GM12878 (cell line): ENCODE data around the gene CNTNAP2. TPM values are rescaled to one million over a fixed set of nuclear protein-coding genes. Genes with fewer than 3 reads are reported as not detected.

Experiments used
- ATAC-seq: fragments of 200-7000 bp; cut with Tn5 transposase; 3 replicates; pipeline ENCODE4 v1.9.1; 2020; ENCODE audit warnings: mild to moderate bottlenecking, moderate library complexity
- BruUV-seq: library from RNA; stranded (reverse); fragments of 400-500 nt; replicated peaks from 2 replicates; lab custom pipeline; 2021; lab: Mats Ljungman, UMichigan
- CTCF ChIA-PET: fragments of 300-600 bp; sonication (Branson Sonifier 250); formaldehyde crosslinking; extraction: SDS; loops from one replicate; lab custom pipeline; 2021; ENCODE audit warnings: inconsistent platforms; lab: Yijun Ruan, JAX
- POLR2A ChIA-PET: fragments of 350-600 bp; formaldehyde crosslinking; extraction: SDS; loops from one replicate; lab custom pipeline; 2021; ENCODE audit warnings: inconsistent platforms; lab: Charles Lee
- RAD21 ChIA-PET: fragments of 300-600 bp; sonication (Branson Sonifier 250); formaldehyde crosslinking; loops from one replicate; lab custom pipeline; 2023; ENCODE audit warnings: antibody characterized with exemption; ENCODE audit not compliant: unreplicated experiment; lab: Charles Lee
- SMC1A ChIA-PET: fragments of 300-600 bp; sonication (Branson Sonifier 250); formaldehyde crosslinking; loops from one replicate; lab custom pipeline; 2023; ENCODE audit not compliant: unreplicated experiment, uncharacterized antibody; lab: Charles Lee
- DNase-seq: peaks from one replicate; pipeline ENCODE4 v3.0.0-alpha.2; 2011; ENCODE audit warnings: low read depth, low spot score
- FAIRE-seq: peaks from 3 replicates; lab custom pipeline; 2011; peaks lifted over from hg19 to GRCh38; lab: Jason Lieb, UNC
- H2AFZ ChIP-seq: 2 replicates; pipeline ENCODE4 v1.6.0; 2011; ENCODE audit warnings: low read depth, low read length, control low read depth; ENCODE audit not compliant: control insufficient read depth
- H3K27ac ChIP-seq: 2 replicates; pipeline ENCODE4 v1.5.1; 2011; ENCODE audit warnings: control low read depth; ENCODE audit not compliant: control insufficient read depth, insufficient read depth
- H3K27me3 ChIP-seq, 2 experiments: replicated peaks in 1 of 2; 2 replicates each; pipeline versions ENCODE4 v1.6.0 to v1.6.1; 2011; ENCODE audit warnings: low read length in 1 of 2; ENCODE audit not compliant: control insufficient read depth in 2 of 2, insufficient read depth in 2 of 2
- H3K36me3 ChIP-seq, 2 experiments: 2 replicates each; pipeline ENCODE4 v1.5.1; 2011; ENCODE audit warnings: low read length in 1 of 2; ENCODE audit not compliant: control insufficient read depth in 2 of 2, insufficient read depth in 2 of 2
- H3K4me1 ChIP-seq: 2 replicates; pipeline ENCODE4 v1.6.1; 2011; ENCODE audit warnings: mild to moderate bottlenecking, low read length, moderate library complexity, mixed read lengths; ENCODE audit not compliant: control insufficient read depth, insufficient read depth
- H3K4me2 ChIP-seq: 2 replicates; pipeline ENCODE4 v1.6.0; 2011; ENCODE audit warnings: control low read depth; ENCODE audit not compliant: control insufficient read depth, insufficient read depth
- H3K4me3 ChIP-seq: fragments of 200-600 bp; sonication (generic); 2 replicates; pipeline ENCODE4 v1.5.1; 2016
- H3K79me2 ChIP-seq: 2 replicates; pipeline ENCODE4 v1.6.0; 2011; ENCODE audit warnings: low read length; ENCODE audit not compliant: control insufficient read depth, insufficient read depth
- H3K9ac ChIP-seq: 2 replicates; pipeline ENCODE4 v1.8.0; 2011; ENCODE audit warnings: low read length, control low read depth, mixed read lengths; ENCODE audit not compliant: control insufficient read depth, insufficient read depth
- H3K9me3 ChIP-seq: replicated peaks from 3 replicates; pipeline ENCODE4 v1.5.1; 2011; ENCODE audit warnings: mild to moderate bottlenecking, low read length; ENCODE audit not compliant: control insufficient read depth, insufficient read depth
- H4K20me1 ChIP-seq: 2 replicates; pipeline ENCODE4 v1.6.0; 2011; ENCODE audit not compliant: control insufficient read depth, insufficient read depth
- CHD1 ChIP-seq: IDR thresholded peaks from 2 replicates; pipeline ENCODE4 v1.6.1; 2012; ENCODE audit warnings: low read depth, low read length, improper control_type of control experiment
- CHD4 ChIP-seq: fragments of 200-600 bp; sonication (generic); IDR thresholded peaks from 2 replicates; pipeline ENCODE4 v1.6.1; 2016; ENCODE audit warnings: mild to moderate bottlenecking
- FOXK2 ChIP-seq: fragments of 450-650 bp; IDR thresholded peaks from 2 replicates; pipeline ENCODE4 v1.6.1; 2017; ENCODE audit warnings: mild to moderate bottlenecking, moderate library complexity
- HDAC2 ChIP-seq: fragments of 200-600 bp; sonication (generic); IDR thresholded peaks from 2 replicates; pipeline ENCODE4 v1.6.1; 2017
- HDGF ChIP-seq: fragments of 450-650 bp; IDR thresholded peaks from 2 replicates; pipeline ENCODE4 v1.6.1; 2016; ENCODE audit warnings: antibody characterized with exemption
- HSF1 ChIP-seq: fragments of 150-350 bp; IDR thresholded peaks from 2 replicates; pipeline ENCODE4 v1.6.1; 2014; ENCODE audit warnings: mild to moderate bottlenecking, low read depth, low read length
- IKZF2 ChIP-seq, 2 experiments: fragments of 450-650 bp; IDR thresholded peaks; 2 replicates each; pipeline ENCODE4 v1.6.1; 2017; ENCODE audit warnings: mild to moderate bottlenecking in 2 of 2, moderate library complexity in 2 of 2
- KAT2A ChIP-seq: conservative IDR thresholded peaks from 2 replicates; pipeline ENCODE4 v1.6.1; 2011; ENCODE audit warnings: low read depth, low read length; ENCODE audit not compliant: control insufficient read depth
- MEF2A ChIP-seq: IDR thresholded peaks from 2 replicates; pipeline ENCODE4 v1.6.1; 2011; ENCODE audit warnings: low read depth, mild to moderate bottlenecking, low read length, moderate library complexity; ENCODE audit not compliant: insufficient read depth
- POLR2AphosphoS5 ChIP-seq: IDR thresholded peaks from 2 replicates; pipeline ENCODE4 v1.6.1; 2011; ENCODE audit warnings: mild to moderate bottlenecking, low read length, inconsistent platforms
- RELA ChIP-seq: fragments of 450-650 bp; IDR thresholded peaks from 2 replicates; pipeline ENCODE4 v1.8.0; 2014; ENCODE audit warnings: borderline replicate concordance; ENCODE audit not compliant: partially characterized antibody
- SMAD1 ChIP-seq: fragments of 450-650 bp; IDR thresholded peaks from 2 replicates; pipeline ENCODE4 v1.6.1; 2018; ENCODE audit warnings: mild to moderate bottlenecking, low read depth; ENCODE audit not compliant: partially characterized antibody
- TBL1XR1 ChIP-seq: IDR thresholded peaks from 2 replicates; pipeline ENCODE4 v1.6.1; 2012; ENCODE audit warnings: low read depth, low read length, improper control_type of control experiment
- YBX1 ChIP-seq: fragments of 450-650 bp; IDR thresholded peaks from 2 replicates; pipeline ENCODE4 v1.6.1; 2016; ENCODE audit warnings: antibody characterized with exemption
- ZBTB4 ChIP-seq: fragments of 450-650 bp; formaldehyde crosslinking; IDR thresholded peaks from 2 replicates; pipeline ENCODE4 v1.4.0; 2022; ENCODE audit warnings: mild to moderate bottlenecking, moderate library complexity
- ZNF592 ChIP-seq: fragments of 450-650 bp; IDR thresholded peaks from 2 replicates; pipeline ENCODE4 v1.6.1; 2017; ENCODE audit warnings: mild to moderate bottlenecking, moderate library complexity
- WGBS: methylation state at CpG from one replicate; pipeline ENCODE4 v1.1.6; 2016; ENCODE audit warnings: low lambda C conversion rate; ENCODE audit not compliant: insufficient replicate concordance, insufficient coverage; ENCODE audit errors: missing lambda C conversion rate; 5-methylcytosine and 5-hydroxymethylcytosine counted together
- in situ Hi-C: fragments of 300-500 bp; cut with MboI; formaldehyde crosslinking; loops from 9 replicates; pipeline ENCODE4 v1.14.3; 2018; ENCODE audit warnings: mixed read lengths
- intact Hi-C: fragments of 100-400 bp; cut with micrococcal nuclease; formaldehyde crosslinking; loops from one replicate; pipeline ENCODE4 v1.14.2; 2022; ENCODE audit not compliant: unreplicated experiment
- polyA plus RNA-seq, 11 experiments: library from polyadenylated mRNA; depleted of rRNA in 4 of 11; unstranded in 6 of 11; stranded (reverse) in 5 of 11; fragments of >200 nt; fragmentation: Nextera tagmentation in 4 of 11; fragmentation: Illumina TruSeq in 1 of 11; extraction: Ambion mirVana in 4 of 11; extraction: Trizol in 1 of 11; gene quantifications; 1 replicate in 1 of 11; 2 replicates in 10 of 11; pipeline versions ENCODE4 v1.2.1 to v1.2.3, GENCODE V29; 2011 to 2016; ENCODE audit warnings: inconsistent platforms in 2 of 11, missing spikeins in 2 of 11, low read depth in 1 of 11
- total RNA-seq, 4 experiments: library from RNA; depleted of rRNA in 3 of 4; stranded (reverse); fragments of >200 nt in 3 of 4; fragmentation: Illumina TruSeq in 1 of 4; extraction: Trizol in 1 of 4; gene quantifications; 2 replicates each; pipeline versions ENCODE4 v1.2.1 to v1.2.3, GENCODE V29; 2013 to 2021

The CNTNAP2 gene
- total and polyA plus RNA-seq, 10 of the 15 experiments (the other 5 are each of a cell fraction or from before 2014, with no cell fraction given) = 0.03 to 0.08 (median 0.03) TPM; not detected in 7

GRCh38 chr7:148241700-148242293, 2125.2 kb downstream of the CNTNAP2 start:
- no peak for TF ChIP-seq CHD1
- no peak for TF ChIP-seq TBL1XR1
- TF ChIP-seq MEF2A = no peak
- no peak for TF ChIP-seq SMAD1
- TF ChIP-seq ZBTB4 (CRISPR knock-in tag) = no peak
- no peak for TF ChIP-seq IKZF2 (IDR thresholded peaks at IDR 0.05)
- no peak for TF ChIP-seq HDAC2
- TF ChIP-seq KAT2A = no peak
- no peak for TF ChIP-seq ZNF592
- TF ChIP-seq HDGF = no peak
- TF ChIP-seq RELA = no peak
- TF ChIP-seq CHD4 = no peak
- TF ChIP-seq FOXK2 = no peak
- no peak for TF ChIP-seq YBX1
- TF ChIP-seq POLR2AphosphoS5 = no peak
- no peak for TF ChIP-seq HSF1
- TF ChIP-seq, all 136 proteins: peak for 0
- DNase-seq = no peak
- no peaks in the 10 kb centered on the region; a peak in 1 of 4 replicates for H3K27me3 ChIP-seq
- ChIA-PET CTCF (interaction anchor here (0.6 to 2.3 kb wide), 16 partner anchors 13 to 719 kb away, joined by 3 to 11 read pairs (median 3); no protein-coding TSS in a partner anchor), RAD21 (no interaction called here), POLR2A (no interaction called here), SMC1A (interaction anchor here (2.1 kb wide), 1 partner anchor 23 kb away, joined by 6 read pairs; no protein-coding TSS in a partner anchor)
- FAIRE-seq = no peak
- no peak overlapping the region for H3K4me2 ChIP-seq
- WGBS = 33% methylated on average over 3 of the region's 3 CpGs
- no peak for ATAC-seq
- in situ Hi-C loops (no loop called here), intact Hi-C loops (no loop called here)
- H3K9ac ChIP-seq = no peak overlapping the region
- no peaks in the 10 kb centered on the region for H3K79me2 ChIP-seq
- no peak overlapping the region for H2AFZ ChIP-seq
- H3K4me3 ChIP-seq = no peak overlapping the region
- no peaks in the 10 kb centered on the region for H3K9me3 ChIP-seq
- H4K20me1 ChIP-seq = no peaks in the 10 kb centered on the region; the same call in 1 of the 2 replicates
- H3K27ac ChIP-seq = no peak overlapping the region
- H3K36me3 ChIP-seq = no peaks in the 10 kb centered on the region
- no peaks in the 10 kb centered on the region for H3K4me1 ChIP-seq
- BruUV-seq = no TSS peak
